Neural progenitor cell (in vitro differentiated cells): ENCODE results near the gene VN1R5.

Experiments used
- EZH2 ChIP-seq: fragments of 200-600 bp; sonication (generic); IDR thresholded peaks from 2 replicates; pipeline ENCODE4 v1.6.1; 2017; ENCODE audit warnings: antibody characterized with exemption, mild to moderate bottlenecking, moderate library complexity
- EZH2phosphoT487 ChIP-seq: fragments of 200-600 bp; sonication (generic); IDR thresholded peaks from 2 replicates; pipeline ENCODE4 v1.6.1; 2017; ENCODE audit warnings: antibody characterized with exemption
- TF ChIP-seq, protein P1 (sequence below): fragments of 200-600 bp; sonication (generic); IDR thresholded peaks from 2 replicates; pipeline ENCODE4 v1.5.1; 2017; ENCODE audit warnings: antibody characterized with exemption, mild to moderate bottlenecking

DNA sequence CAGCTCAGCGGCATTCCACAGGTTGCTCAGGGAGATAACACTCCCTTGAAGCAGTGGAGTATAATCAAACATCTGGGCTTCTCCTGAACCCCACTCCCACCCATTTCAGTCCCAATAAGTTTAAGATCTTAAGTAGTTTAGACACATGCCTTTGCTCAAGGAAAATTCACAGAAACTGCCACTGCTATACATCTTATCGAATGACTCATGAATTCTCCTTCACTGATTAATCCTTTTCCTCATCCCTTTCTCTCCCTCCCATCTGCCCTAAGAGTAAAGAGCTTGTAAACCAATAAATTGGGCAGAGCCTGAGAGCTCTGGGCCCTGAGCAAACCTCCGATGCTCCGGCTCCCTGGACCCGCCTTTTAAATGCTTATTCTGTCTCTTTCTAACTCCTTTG is 10.2 kb downstream of the VN1R5 start:
- TF ChIP-seq, protein P1, sequence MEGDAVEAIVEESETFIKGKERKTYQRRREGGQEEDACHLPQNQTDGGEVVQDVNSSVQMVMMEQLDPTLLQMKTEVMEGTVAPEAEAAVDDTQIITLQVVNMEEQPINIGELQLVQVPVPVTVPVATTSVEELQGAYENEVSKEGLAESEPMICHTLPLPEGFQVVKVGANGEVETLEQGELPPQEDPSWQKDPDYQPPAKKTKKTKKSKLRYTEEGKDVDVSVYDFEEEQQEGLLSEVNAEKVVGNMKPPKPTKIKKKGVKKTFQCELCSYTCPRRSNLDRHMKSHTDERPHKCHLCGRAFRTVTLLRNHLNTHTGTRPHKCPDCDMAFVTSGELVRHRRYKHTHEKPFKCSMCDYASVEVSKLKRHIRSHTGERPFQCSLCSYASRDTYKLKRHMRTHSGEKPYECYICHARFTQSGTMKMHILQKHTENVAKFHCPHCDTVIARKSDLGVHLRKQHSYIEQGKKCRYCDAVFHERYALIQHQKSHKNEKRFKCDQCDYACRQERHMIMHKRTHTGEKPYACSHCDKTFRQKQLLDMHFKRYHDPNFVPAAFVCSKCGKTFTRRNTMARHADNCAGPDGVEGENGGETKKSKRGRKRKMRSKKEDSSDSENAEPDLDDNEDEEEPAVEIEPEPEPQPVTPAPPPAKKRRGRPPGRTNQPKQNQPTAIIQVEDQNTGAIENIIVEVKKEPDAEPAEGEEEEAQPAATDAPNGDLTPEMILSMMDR = no peak
- TF ChIP-seq EZH2phosphoT487 = no peak
- no peak for TF ChIP-seq EZH2
